Astrocyte (in vitro differentiated cells and primary cell): ENCODE data around the gene CDRT4. TPM values are rescaled to one million over a fixed set of nuclear protein-coding genes. Genes with fewer than 3 reads are reported as not detected.

ENCODE experiments used
- DNase-seq: peaks from one replicate; pipeline ENCODE4 v3.0.0-alpha.2; 2010; ENCODE audit warnings: low read depth
- FAIRE-seq: peaks from 2 replicates; lab custom pipeline; 2011; peaks lifted over from hg19 to GRCh38; lab: Jason Lieb, UNC
- H2AFZ ChIP-seq: 2 replicates; pipeline ENCODE4 v1.6.0; 2012; ENCODE audit warnings: low read depth, low read length, inconsistent platforms
- H3K27ac ChIP-seq: 2 replicates; pipeline ENCODE4 v1.5.1; 2011; ENCODE audit warnings: low read depth, low read length, inconsistent platforms
- H3K27me3 ChIP-seq: 2 replicates; pipeline ENCODE4 v1.6.0; 2011; ENCODE audit warnings: low read length, inconsistent platforms; ENCODE audit not compliant: insufficient read depth
- H3K36me3 ChIP-seq: 2 replicates; pipeline ENCODE4 v1.5.1; 2011; ENCODE audit warnings: low read length, inconsistent platforms; ENCODE audit not compliant: insufficient read depth
- H3K4me1 ChIP-seq: 2 replicates; pipeline ENCODE4 v1.5.1; 2011; ENCODE audit warnings: low read length, inconsistent platforms; ENCODE audit not compliant: insufficient read depth
- H3K4me2 ChIP-seq: 2 replicates; pipeline ENCODE4 v1.6.0; 2012; ENCODE audit warnings: low read length, inconsistent platforms
- H3K4me3 ChIP-seq: 2 replicates; pipeline ENCODE4 v1.5.1; 2011; ENCODE audit warnings: low read depth, mild to moderate bottlenecking, low read length, inconsistent platforms; ENCODE audit not compliant: insufficient read depth
- H3K79me2 ChIP-seq: 2 replicates; pipeline ENCODE4 v1.6.0; 2012; ENCODE audit warnings: mild to moderate bottlenecking, low read length, inconsistent platforms; ENCODE audit not compliant: insufficient read depth
- H3K9ac ChIP-seq: 2 replicates; pipeline ENCODE4 v1.6.0; 2012; ENCODE audit warnings: mild to moderate bottlenecking, low read length, inconsistent platforms
- H3K9me3 ChIP-seq: 2 replicates; pipeline ENCODE4 v1.5.1; 2012; ENCODE audit warnings: low read depth, mild to moderate bottlenecking, low read length, inconsistent platforms; ENCODE audit not compliant: insufficient read depth
- H4K20me1 ChIP-seq: 2 replicates; pipeline ENCODE4 v1.6.0; 2012; ENCODE audit warnings: low read length, inconsistent platforms; ENCODE audit not compliant: insufficient read depth
- H3K27ac Mint-ChIP-seq: one replicate; pipeline ENCODE4 v1.8.0; 2021; ENCODE audit warnings: mild to moderate bottlenecking, mixed read lengths; ENCODE audit not compliant: unreplicated experiment
- H3K27me3 Mint-ChIP-seq: one replicate; pipeline ENCODE4 v1.8.0; 2021; ENCODE audit warnings: low read depth, mixed read lengths; ENCODE audit not compliant: unreplicated experiment
- H3K36me3 Mint-ChIP-seq: one replicate; pipeline ENCODE4 v1.8.0; 2021; ENCODE audit warnings: low read depth, mixed read lengths; ENCODE audit not compliant: unreplicated experiment
- H3K4me1 Mint-ChIP-seq: one replicate; pipeline ENCODE4 v1.8.0; 2021; ENCODE audit warnings: low read depth, mixed read lengths; ENCODE audit not compliant: unreplicated experiment
- H3K4me3 Mint-ChIP-seq: one replicate; pipeline ENCODE4 v1.8.0; 2021; ENCODE audit warnings: mild to moderate bottlenecking, moderate library complexity, mixed read lengths; ENCODE audit not compliant: unreplicated experiment
- H3K9me3 Mint-ChIP-seq: one replicate; pipeline ENCODE4 v1.8.0; 2021; ENCODE audit warnings: mild to moderate bottlenecking, mixed read lengths; ENCODE audit not compliant: unreplicated experiment
- EZH2 ChIP-seq: IDR thresholded peaks from 2 replicates; pipeline ENCODE4 v1.6.1; 2012; ENCODE audit warnings: mild to moderate bottlenecking, low read length, inconsistent platforms; ENCODE audit not compliant: insufficient read depth
- total RNA-seq: library from RNA; stranded (reverse); gene quantifications from 2 replicates; pipeline ENCODE4 v1.2.1, GENCODE V29; 2021
- TF ChIP-seq, protein P1 (sequence below): IDR thresholded peaks from 2 replicates; pipeline ENCODE4 v1.5.1; 2011; ENCODE audit warnings: low read depth, mild to moderate bottlenecking, inconsistent platforms, low read length, moderate library complexity; ENCODE audit not compliant: insufficient read depth

Gene CDRT4
- total RNA-seq, 1 donor from 2014 or later = 8.8 TPM

GRCh38 chr17:15475631-15476354 lies 8.4 kb upstream of the CDRT4 start:
- no peaks in the 10 kb centered on the region for H3K27me3 ChIP-seq
- H4K20me1 ChIP-seq = peaks cover 4% of the 10 kb centered on the region
- no peaks in the 10 kb centered on the region for H3K9me3 ChIP-seq
- no peak for TF ChIP-seq EZH2
- TF ChIP-seq, protein P1, sequence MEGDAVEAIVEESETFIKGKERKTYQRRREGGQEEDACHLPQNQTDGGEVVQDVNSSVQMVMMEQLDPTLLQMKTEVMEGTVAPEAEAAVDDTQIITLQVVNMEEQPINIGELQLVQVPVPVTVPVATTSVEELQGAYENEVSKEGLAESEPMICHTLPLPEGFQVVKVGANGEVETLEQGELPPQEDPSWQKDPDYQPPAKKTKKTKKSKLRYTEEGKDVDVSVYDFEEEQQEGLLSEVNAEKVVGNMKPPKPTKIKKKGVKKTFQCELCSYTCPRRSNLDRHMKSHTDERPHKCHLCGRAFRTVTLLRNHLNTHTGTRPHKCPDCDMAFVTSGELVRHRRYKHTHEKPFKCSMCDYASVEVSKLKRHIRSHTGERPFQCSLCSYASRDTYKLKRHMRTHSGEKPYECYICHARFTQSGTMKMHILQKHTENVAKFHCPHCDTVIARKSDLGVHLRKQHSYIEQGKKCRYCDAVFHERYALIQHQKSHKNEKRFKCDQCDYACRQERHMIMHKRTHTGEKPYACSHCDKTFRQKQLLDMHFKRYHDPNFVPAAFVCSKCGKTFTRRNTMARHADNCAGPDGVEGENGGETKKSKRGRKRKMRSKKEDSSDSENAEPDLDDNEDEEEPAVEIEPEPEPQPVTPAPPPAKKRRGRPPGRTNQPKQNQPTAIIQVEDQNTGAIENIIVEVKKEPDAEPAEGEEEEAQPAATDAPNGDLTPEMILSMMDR = no peak
- H3K27me3 Mint-ChIP-seq = no peaks in the 10 kb centered on the region
- H3K27ac ChIP-seq = no peak overlapping the region
- H3K4me1 Mint-ChIP-seq = peaks cover 13% of the 10 kb centered on the region
- FAIRE-seq (peak; percentile 67), DNase-seq (peak; percentile 72)
- H3K79me2 ChIP-seq = no peaks in the 10 kb centered on the region
- H3K27ac Mint-ChIP-seq = no peak overlapping the region
- H3K4me2 ChIP-seq = no peak overlapping the region
- no peak overlapping the region for H3K4me3 ChIP-seq
- H3K4me3 Mint-ChIP-seq = no peak overlapping the region
- H3K36me3 ChIP-seq = no peaks in the 10 kb centered on the region
- H3K9me3 Mint-ChIP-seq = no peaks in the 10 kb centered on the region
- H3K4me1 ChIP-seq = peaks cover 7% of the 10 kb centered on the region
- H3K9ac ChIP-seq = no peak overlapping the region
- peaks cover 5% of the 10 kb centered on the region for H3K36me3 Mint-ChIP-seq
- no peak overlapping the region for H2AFZ ChIP-seq

DNA sequence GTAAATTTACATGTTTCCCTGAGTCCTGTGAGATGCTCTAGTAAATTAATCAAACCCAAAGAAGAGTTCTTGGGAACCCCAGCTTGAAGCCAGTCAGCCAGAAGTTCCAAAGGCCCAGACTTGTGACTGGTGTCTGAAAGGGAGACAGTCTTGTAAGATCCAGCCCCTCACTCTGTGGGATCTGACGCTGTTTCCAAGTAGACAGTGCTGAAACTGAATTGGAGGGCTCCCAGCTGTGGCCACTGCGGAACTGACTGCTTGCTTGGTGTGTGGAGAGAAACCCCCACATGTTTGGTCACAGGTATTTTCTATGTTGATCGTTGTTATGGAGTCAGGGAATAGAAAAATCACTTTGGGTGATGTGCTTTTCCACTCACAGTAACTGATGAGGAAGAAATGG lies 5.5 kb upstream of the CDRT4 start:
- H3K9me3 Mint-ChIP-seq = no peaks in the 10 kb centered on the region
- Histone ChIP-seq H4K20me1 (peaks cover 12% of the 10 kb centered on the region), H3K36me3 (no peaks in the 10 kb centered on the region), H3K9me3 (no peaks in the 10 kb centered on the region), H3K4me3 (no peak overlapping the region), H3K4me2 (no peak overlapping the region), H2AFZ (no peak overlapping the region), H3K79me2 (no peaks in the 10 kb centered on the region), H3K9ac (no peak overlapping the region), H3K27ac (no peak overlapping the region), H3K4me1 (peaks cover 12% of the 10 kb centered on the region), H3K27me3 (no peaks in the 10 kb centered on the region)
- TF ChIP-seq, protein P1 = no peak
- TF ChIP-seq EZH2 = no peak
- DNase-seq = no peak
- H3K27ac Mint-ChIP-seq = no peak overlapping the region
- H3K36me3 Mint-ChIP-seq = peaks cover 9% of the 10 kb centered on the region
- no peak overlapping the region for H3K4me3 Mint-ChIP-seq
- no peak for FAIRE-seq
- H3K27me3 Mint-ChIP-seq = no peaks in the 10 kb centered on the region
- H3K4me1 Mint-ChIP-seq = peaks cover 10% of the 10 kb centered on the region

DNA sequence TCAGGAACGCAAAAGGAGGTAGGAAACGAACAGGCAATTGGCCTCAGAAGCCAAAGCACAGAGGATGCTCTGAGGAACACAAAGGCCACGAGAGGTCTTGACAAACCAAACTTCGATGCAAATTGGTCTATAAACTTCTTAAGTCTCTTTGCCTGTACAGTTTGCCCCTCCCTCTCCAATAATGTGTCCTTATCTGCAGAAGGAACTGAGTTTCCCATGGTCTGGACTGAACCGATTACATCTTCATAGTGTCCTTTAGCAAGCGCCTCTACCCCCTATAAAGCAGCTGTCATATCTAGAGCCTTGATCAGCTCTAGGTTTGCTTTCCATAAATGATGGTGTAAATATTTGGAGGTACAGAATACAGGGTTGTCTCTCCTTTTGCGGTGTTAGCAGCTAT lies 3.1 kb upstream of the CDRT4 start:
- Histone ChIP-seq H3K36me3 (no peaks in the 10 kb centered on the region), H3K79me2 (no peaks in the 10 kb centered on the region), H3K4me2 (no peak overlapping the region), H3K4me3 (no peak overlapping the region), H3K27ac (no peak overlapping the region), H2AFZ (no peak overlapping the region), H3K9me3 (no peaks in the 10 kb centered on the region), H4K20me1 (peaks cover 19% of the 10 kb centered on the region), H3K4me1 (peaks cover 12% of the 10 kb centered on the region), H3K27me3 (no peaks in the 10 kb centered on the region), H3K9ac (no peak overlapping the region)
- Mint-ChIP-seq H3K36me3 (peaks cover 15% of the 10 kb centered on the region), H3K4me3 (no peak overlapping the region), H3K27ac (no peak overlapping the region), H3K27me3 (no peaks in the 10 kb centered on the region), H3K4me1 (peaks cover 9% of the 10 kb centered on the region), H3K9me3 (no peaks in the 10 kb centered on the region)
- no peak for TF ChIP-seq EZH2
- DNase-seq (no peak), FAIRE-seq (no peak)
